ENCODE results near the gene CTCFL.

CTCFL gene

DNA sequence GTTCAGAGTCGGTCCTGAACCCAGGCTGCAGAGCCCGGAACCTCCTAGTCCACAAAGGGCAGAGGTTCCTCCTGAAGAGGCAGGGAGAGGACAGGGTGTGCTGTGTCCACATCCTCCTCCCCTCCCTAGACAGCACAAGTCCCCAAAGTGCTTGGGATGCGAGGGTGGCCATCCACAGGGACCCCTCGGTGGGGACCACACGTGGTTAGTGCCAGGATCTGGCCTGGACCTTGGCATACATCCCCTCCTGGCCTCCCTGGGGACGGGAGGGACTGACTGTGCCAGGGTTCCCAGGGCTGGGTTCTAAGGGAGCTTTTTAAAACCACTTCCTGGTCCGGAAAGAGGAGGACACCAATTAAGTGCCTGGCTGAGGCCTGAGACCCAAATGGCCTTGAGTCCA lies 63.2 kb downstream of the CTCFL start:
- Histone ChIP-seq H3K4me3 (ENCODE audit: low read depth, low read length) (no peak overlapping the region), H3K9ac (ENCODE audit: low read depth, low read length) (no peak overlapping the region), H3K36me3 (ENCODE audit: control insufficient read depth, insufficient read depth, low read length) (no peaks in the 10 kb centered on the region), H3K9me3 (ENCODE audit: control insufficient read depth, insufficient read depth, low read length) (no peaks in the 10 kb centered on the region), H3K4me1 (ENCODE audit: control insufficient read depth, insufficient read depth, low read length) (no peaks in the 10 kb centered on the region), H3K27me3 (ENCODE audit: control insufficient read depth, insufficient read depth, low read length) (no peaks in the 10 kb centered on the region)

DNA sequence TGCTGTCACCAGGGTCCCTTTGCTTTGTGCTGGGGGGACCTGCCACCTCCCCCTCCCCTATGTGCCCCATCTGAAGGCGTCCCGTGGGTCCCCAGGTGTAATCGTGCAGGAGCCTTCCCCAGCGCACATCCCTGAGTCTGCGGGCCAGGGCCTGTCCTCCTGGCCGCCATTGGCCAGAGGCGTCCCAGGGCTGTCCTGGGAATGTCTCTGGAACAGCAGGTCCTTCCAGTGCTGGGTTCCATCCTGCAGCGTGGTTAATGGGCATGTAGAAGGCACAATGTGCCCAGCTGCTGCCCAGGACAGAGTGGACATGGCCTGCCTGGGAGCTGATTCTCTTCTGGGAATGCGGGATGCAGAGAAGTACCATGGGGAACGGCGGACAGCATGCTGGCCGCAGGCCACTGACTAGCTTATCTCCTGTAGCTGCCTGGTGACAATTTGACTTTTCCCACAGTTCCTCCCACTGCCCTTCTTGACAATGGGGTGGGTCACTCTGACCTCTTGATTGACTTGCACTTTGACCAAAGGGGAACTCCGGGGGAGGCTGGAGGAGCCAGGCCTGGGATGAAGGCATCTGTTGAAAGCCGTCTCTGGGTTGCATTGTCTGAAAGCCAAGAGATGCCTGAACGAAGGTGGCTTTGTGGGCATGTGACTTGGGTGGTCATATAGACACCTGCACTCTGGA lies 64.0 kb downstream of the CTCFL start:
- Histone ChIP-seq H3K9me3 (ENCODE audit: control insufficient read depth, insufficient read depth, low read length) (no peaks in the 10 kb centered on the region), H3K36me3 (ENCODE audit: control insufficient read depth, insufficient read depth, low read length) (no peaks in the 10 kb centered on the region), H3K4me3 (ENCODE audit: low read depth, low read length) (no peak overlapping the region), H3K9ac (ENCODE audit: low read depth, low read length) (no peak overlapping the region), H3K4me1 (ENCODE audit: control insufficient read depth, insufficient read depth, low read length) (no peaks in the 10 kb centered on the region), H3K27me3 (ENCODE audit: control insufficient read depth, insufficient read depth, low read length) (no peaks in the 10 kb centered on the region)

DNA sequence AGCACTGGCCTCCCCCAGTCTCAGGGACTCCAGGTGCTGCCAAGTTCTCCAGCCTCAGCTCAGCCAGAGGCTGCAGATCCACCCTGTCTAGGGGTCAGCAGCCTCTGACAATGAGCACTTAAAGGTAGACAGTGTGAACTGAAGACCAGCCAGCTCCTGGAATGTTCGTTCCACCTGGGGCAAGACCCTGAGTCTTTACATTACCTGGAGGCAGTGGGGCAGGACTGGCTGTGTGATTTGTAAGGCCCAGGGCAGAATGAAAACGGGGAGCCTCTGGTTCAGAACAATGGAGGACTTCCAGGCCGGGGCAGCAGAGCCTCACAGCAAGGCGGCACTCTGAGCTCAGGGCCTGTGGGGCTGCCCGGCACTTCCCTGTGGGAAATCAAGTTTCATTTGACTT lies 65.0 kb downstream of the CTCFL start:
- Histone ChIP-seq H3K9me3 (ENCODE audit: control insufficient read depth, insufficient read depth, low read length) (no peaks in the 10 kb centered on the region), H3K9ac (ENCODE audit: low read depth, low read length) (no peak overlapping the region), H3K4me1 (ENCODE audit: control insufficient read depth, insufficient read depth, low read length) (peaks cover 1% of the 10 kb centered on the region), H3K4me3 (ENCODE audit: low read depth, low read length) (no peak overlapping the region), H3K36me3 (ENCODE audit: control insufficient read depth, insufficient read depth, low read length) (no peaks in the 10 kb centered on the region), H3K27me3 (ENCODE audit: control insufficient read depth, insufficient read depth, low read length) (no peaks in the 10 kb centered on the region)

DNA sequence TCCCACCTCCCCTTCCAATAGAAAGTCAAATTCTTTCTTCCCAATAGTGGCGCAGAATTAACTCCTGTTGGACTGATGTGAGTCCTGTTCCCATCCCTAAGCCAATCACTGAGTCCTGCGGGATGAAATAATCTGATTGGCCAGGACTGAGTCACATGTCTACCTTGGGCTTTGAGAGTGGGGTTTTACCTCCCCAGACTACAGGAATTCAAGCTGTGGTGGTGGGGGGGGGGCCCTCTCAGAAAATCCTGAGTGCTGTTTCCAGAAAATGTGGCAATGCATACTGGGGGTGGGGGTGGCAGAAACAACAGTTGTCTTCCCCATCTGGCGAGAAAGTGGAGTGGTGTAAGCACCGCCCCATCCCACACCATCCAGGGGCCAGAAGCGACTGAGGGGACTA lies 65.7 kb downstream of the CTCFL start:
- no peak overlapping the region for H3K4me3 ChIP-seq (ENCODE audit: low read depth, low read length)
- H3K36me3 ChIP-seq (ENCODE audit: control insufficient read depth, insufficient read depth, low read length), result no peaks in the 10 kb centered on the region
- peaks cover 2% of the 10 kb centered on the region for H3K4me1 ChIP-seq (ENCODE audit: control insufficient read depth, insufficient read depth, low read length)
- H3K27me3 ChIP-seq (ENCODE audit: control insufficient read depth, insufficient read depth, low read length), result no peaks in the 10 kb centered on the region
- H3K9ac ChIP-seq (ENCODE audit: low read depth, low read length), result no peak overlapping the region
- no peaks in the 10 kb centered on the region for H3K9me3 ChIP-seq (ENCODE audit: control insufficient read depth, insufficient read depth, low read length)

DNA sequence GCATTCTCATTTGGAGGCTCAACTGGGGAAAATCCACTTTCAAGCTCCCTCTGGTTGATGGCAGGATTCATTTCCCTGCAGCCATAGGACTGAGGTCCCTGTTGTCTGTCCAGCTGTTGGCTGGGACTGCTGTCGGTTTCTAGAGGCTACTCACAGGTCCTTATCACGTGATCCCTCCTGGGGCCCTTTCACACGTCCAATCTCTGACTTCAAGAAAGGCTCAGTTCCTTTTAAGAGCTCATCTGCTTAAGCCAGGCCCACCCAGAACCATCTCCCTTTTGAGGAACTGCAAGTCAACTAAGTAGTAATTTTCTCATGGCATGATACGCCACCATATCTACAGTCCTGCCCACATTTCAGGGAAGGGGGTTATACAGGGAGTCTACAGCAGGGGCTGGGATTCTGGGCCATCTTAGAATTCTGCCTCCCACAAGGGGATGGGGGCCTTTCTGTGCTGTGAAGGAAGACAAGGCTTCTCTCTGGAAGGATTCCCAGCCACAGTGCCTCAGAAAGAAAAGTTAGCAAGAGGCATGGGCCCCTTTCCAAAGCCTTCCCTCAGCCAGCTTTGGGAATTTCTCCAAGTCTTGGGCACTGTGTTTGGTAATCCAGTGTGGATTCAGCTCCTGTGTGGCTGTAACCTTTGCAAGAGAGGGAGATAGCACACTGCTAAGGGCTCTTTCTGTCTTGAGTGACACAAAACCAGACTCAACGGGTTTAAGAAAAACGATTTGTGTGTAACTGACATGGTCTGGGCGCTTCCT lies 66.4 kb downstream of the CTCFL start:
- Histone ChIP-seq H3K4me1 (ENCODE audit: control insufficient read depth, insufficient read depth, low read length) (peaks cover 2% of the 10 kb centered on the region), H3K36me3 (ENCODE audit: control insufficient read depth, insufficient read depth, low read length) (no peaks in the 10 kb centered on the region), H3K4me3 (ENCODE audit: low read depth, low read length) (no peak overlapping the region), H3K9me3 (ENCODE audit: control insufficient read depth, insufficient read depth, low read length) (no peaks in the 10 kb centered on the region), H3K9ac (ENCODE audit: low read depth, low read length) (no peak overlapping the region), H3K27me3 (ENCODE audit: control insufficient read depth, insufficient read depth, low read length) (no peaks in the 10 kb centered on the region)

DNA sequence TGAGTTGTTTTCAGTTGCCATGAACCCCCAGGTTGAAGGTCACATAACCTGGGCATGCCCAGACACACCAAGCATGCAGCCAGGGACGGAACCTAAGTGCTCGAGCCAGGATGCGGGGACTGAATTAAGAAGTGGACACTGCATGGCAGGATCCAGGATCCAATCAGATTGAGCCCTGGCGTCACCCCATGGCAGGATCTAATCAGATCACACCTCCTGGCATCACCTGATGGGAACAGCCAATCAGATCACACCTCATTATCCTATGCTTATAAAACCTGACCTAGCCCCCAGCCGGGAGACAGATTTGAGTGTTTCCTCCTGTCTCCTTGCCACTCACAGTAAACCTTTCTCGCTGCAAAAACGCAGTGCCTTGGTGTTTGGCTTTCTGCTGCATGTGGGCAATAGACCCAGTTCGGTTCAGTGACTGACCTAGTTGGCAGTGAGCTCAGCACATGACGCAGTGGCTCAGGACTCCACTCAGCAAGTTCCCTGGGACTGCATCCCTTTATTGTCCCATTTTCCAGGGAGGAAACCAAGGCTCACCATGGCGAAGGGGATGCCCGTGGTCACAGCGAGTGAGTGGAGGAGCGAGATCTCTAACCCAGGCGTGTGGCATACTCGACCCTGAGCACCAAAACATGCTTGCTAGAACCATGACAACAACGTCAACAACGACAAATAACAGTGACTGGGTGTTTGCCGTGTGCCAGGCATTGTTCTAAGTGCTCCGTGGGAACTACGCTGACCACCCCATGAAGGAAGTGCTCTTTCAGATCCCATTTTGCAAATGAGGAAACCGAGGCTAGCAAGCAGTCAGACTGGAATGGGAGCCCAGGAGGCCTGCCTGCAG lies 67.5 kb downstream of the CTCFL start:
- peaks cover 2% of the 10 kb centered on the region for H3K4me1 ChIP-seq (ENCODE audit: control insufficient read depth, insufficient read depth, low read length)
- no peaks in the 10 kb centered on the region for H3K27me3 ChIP-seq (ENCODE audit: control insufficient read depth, insufficient read depth, low read length)
- H3K9me3 ChIP-seq (ENCODE audit: control insufficient read depth, insufficient read depth, low read length), result no peaks in the 10 kb centered on the region
- no peak overlapping the region for H3K4me3 ChIP-seq (ENCODE audit: low read depth, low read length)
- H3K36me3 ChIP-seq (ENCODE audit: control insufficient read depth, insufficient read depth, low read length), result no peaks in the 10 kb centered on the region
- no peak overlapping the region for H3K9ac ChIP-seq (ENCODE audit: low read depth, low read length)

DNA sequence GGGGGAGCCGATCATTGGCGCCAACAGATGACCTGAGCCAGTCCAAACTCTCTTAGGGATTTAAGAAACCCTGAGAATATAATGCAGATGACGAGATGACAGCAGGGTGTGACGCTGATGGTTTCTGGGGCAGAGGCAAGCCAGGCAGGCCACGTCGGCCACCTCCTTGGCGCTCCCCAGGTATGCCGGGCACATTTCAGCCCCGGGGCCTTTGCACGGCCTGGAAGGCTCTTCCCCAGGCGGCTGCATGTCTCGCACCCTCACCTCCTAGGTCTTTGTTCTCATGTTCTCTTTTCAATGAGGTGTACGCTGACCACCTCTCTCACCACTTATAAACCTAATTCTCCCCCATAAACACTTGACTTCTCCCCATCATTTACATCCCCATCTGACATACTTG lies 68.8 kb downstream of the CTCFL start:
- Histone ChIP-seq H3K36me3 (ENCODE audit: control insufficient read depth, insufficient read depth, low read length) (no peaks in the 10 kb centered on the region), H3K9ac (ENCODE audit: low read depth, low read length) (no peak overlapping the region), H3K4me1 (ENCODE audit: control insufficient read depth, insufficient read depth, low read length) (peaks cover 2% of the 10 kb centered on the region), H3K4me3 (ENCODE audit: low read depth, low read length) (no peak overlapping the region), H3K27me3 (ENCODE audit: control insufficient read depth, insufficient read depth, low read length) (no peaks in the 10 kb centered on the region), H3K9me3 (ENCODE audit: control insufficient read depth, insufficient read depth, low read length) (no peaks in the 10 kb centered on the region)

DNA sequence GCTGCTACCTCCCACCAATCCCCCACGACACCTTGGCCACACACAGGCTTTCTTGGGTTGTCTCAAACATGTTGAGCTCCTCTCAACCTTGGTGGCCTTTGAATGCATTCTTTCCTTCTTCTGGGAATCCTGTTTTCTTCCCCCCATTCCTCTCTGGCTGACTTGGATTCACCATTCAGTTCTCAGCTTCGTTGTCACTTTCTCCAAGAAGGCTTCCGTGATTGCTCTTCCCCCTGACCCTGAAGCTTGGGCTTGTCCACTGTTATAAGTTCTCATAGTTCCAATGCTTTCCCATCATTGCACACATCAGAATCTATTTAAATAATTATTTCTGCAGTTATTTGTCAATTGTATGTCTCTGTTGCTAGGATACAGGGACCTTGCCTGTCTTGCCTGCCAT lies 69.6 kb downstream of the CTCFL start:
- Histone ChIP-seq H3K9ac (ENCODE audit: low read depth, low read length) (no peak overlapping the region), H3K36me3 (ENCODE audit: control insufficient read depth, insufficient read depth, low read length) (no peaks in the 10 kb centered on the region), H3K4me3 (ENCODE audit: low read depth, low read length) (no peak overlapping the region), H3K9me3 (ENCODE audit: control insufficient read depth, insufficient read depth, low read length) (no peaks in the 10 kb centered on the region), H3K27me3 (ENCODE audit: control insufficient read depth, insufficient read depth, low read length) (no peaks in the 10 kb centered on the region), H3K4me1 (ENCODE audit: control insufficient read depth, insufficient read depth, low read length) (peaks cover 2% of the 10 kb centered on the region)

DNA sequence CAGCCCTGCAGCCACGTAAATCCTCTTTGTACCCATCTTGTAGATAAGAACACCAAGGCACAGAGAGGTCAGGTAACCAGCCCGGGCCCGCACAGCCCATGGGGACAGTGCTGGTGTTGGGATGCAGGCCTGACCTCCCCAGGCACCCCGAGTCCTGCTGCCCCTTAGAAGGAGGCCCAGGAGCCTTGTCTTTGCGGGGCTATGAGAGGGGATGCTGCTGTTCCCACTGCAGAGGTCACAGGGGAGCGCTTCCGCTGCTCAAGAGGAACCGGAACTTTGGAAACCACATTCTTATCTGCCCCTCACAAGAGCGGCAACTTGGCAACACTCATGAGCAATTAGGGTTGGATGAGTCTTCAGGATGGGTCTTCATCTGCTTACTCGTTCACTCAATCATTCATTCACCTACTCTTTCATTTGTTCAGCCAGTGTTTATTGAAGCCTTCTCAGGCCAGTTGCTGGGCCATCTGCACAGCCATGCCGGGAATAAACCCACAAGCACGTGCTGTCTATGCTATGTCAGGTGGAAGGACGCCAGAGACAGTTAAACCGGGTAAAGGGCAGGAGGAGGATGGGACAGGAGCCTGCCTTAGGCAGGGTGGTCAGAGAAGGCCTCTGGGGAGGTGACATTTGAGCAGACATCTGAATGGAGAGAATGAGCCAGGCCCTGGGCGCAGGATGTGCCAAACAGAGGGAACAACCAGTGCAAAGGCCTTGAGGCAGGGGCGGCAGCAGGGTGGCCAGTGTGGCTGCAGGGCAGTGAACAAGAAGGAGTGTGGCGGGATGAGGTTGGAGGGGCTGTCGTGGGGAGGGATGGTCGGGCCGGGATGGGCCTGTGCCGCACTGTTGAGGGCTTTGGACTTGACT lies 72.9 kb downstream of the CTCFL start:
- Histone ChIP-seq H3K36me3 (ENCODE audit: control insufficient read depth, insufficient read depth, low read length) (no peaks in the 10 kb centered on the region), H3K4me1 (ENCODE audit: control insufficient read depth, insufficient read depth, low read length) (peaks cover 2% of the 10 kb centered on the region), H3K9me3 (ENCODE audit: control insufficient read depth, insufficient read depth, low read length) (no peaks in the 10 kb centered on the region), H3K9ac (ENCODE audit: low read depth, low read length) (no peak overlapping the region), H3K4me3 (ENCODE audit: low read depth, low read length) (no peak overlapping the region), H3K27me3 (ENCODE audit: control insufficient read depth, insufficient read depth, low read length) (no peaks in the 10 kb centered on the region)

DNA sequence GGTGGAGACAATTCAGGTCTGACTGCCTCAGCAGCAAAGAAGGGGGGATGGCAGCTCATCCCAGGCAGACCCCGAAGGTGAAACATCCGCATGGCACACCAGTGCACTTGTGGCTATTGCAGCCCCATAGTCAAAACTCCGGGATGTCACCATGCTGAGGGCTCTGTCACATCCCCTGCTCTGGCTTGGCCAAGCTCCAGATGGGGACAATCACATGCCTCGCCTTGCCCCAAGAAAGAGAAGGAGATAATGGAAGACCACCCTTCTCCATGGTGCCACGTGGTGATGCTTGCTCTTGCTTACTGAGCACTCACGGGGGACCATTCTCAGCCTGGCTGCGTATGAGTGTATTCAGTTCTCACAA lies 73.5 kb downstream of the CTCFL start:
- Histone ChIP-seq H3K9ac (ENCODE audit: low read depth, low read length) (no peak overlapping the region), H3K9me3 (ENCODE audit: control insufficient read depth, insufficient read depth, low read length) (no peaks in the 10 kb centered on the region), H3K4me1 (ENCODE audit: control insufficient read depth, insufficient read depth, low read length) (peaks cover 2% of the 10 kb centered on the region), H3K27me3 (ENCODE audit: control insufficient read depth, insufficient read depth, low read length) (no peaks in the 10 kb centered on the region), H3K36me3 (ENCODE audit: control insufficient read depth, insufficient read depth, low read length) (no peaks in the 10 kb centered on the region), H3K4me3 (ENCODE audit: low read depth, low read length) (no peak overlapping the region)

DNA sequence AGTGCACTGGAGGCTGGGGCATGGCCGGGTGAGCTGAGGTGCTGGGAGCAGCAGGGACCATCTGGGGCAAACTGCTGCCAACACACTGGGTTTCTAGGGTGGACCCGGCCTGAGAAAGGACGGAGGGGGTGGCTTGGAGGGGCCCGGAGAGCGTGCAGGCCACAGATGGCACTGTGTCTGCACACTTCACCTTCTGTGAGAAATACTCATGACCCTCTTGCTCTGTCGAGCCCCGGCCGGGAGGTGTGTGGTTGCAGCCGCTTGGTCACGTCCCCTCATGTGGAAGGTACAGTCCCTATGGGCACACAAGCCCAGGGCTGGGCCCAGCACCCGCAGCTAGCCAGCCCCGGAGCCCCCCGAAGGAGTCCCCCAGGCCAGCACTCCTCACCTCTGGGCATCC lies 74.0 kb downstream of the CTCFL start:
- Histone ChIP-seq H3K9ac (ENCODE audit: low read depth, low read length) (no peak overlapping the region), H3K36me3 (ENCODE audit: control insufficient read depth, insufficient read depth, low read length) (no peaks in the 10 kb centered on the region), H3K4me1 (ENCODE audit: control insufficient read depth, insufficient read depth, low read length) (peaks cover 2% of the 10 kb centered on the region), H3K27me3 (ENCODE audit: control insufficient read depth, insufficient read depth, low read length) (no peaks in the 10 kb centered on the region), H3K9me3 (ENCODE audit: control insufficient read depth, insufficient read depth, low read length) (no peaks in the 10 kb centered on the region), H3K4me3 (ENCODE audit: low read depth, low read length) (no peak overlapping the region)
